ENCODE data around the gene ZNF641. TPM values are rescaled to one million over a fixed set of nuclear protein-coding genes. Genes with fewer than 3 reads are reported as not detected.
A peak's percentile ranks its signal among the peaks of the same experiment; 100 is the strongest.

ZNF641 gene
- total RNA-seq (2021; ENCODE audit: unreplicated experiment), result 12.1 TPM
- polyA plus RNA-seq (2012), result 5.4 and 5.9 TPM in 2 replicates
- Bru-seq, nascent RNA, result percentile 69 among the genes with signal in this experiment
- percentile 79 among the genes with signal in this experiment for BruChase-seq, experiment 1, labeled RNA remaining after a 6-hour chase
- BruChase-seq, experiment 2, labeled RNA remaining after a 2-hour chase, result percentile 82 among the genes with signal in this experiment
- long read RNA-seq, transcript ZNF641-205 (6 exons, 1,823 nt), result major isoform, 7 of 9 reads
- long read RNA-seq, partial matches to known transcripts, result 0 of 9 reads
- long read RNA-seq, other reads (novel, unspliced or antisense), result 2 of 9 reads

DNA sequence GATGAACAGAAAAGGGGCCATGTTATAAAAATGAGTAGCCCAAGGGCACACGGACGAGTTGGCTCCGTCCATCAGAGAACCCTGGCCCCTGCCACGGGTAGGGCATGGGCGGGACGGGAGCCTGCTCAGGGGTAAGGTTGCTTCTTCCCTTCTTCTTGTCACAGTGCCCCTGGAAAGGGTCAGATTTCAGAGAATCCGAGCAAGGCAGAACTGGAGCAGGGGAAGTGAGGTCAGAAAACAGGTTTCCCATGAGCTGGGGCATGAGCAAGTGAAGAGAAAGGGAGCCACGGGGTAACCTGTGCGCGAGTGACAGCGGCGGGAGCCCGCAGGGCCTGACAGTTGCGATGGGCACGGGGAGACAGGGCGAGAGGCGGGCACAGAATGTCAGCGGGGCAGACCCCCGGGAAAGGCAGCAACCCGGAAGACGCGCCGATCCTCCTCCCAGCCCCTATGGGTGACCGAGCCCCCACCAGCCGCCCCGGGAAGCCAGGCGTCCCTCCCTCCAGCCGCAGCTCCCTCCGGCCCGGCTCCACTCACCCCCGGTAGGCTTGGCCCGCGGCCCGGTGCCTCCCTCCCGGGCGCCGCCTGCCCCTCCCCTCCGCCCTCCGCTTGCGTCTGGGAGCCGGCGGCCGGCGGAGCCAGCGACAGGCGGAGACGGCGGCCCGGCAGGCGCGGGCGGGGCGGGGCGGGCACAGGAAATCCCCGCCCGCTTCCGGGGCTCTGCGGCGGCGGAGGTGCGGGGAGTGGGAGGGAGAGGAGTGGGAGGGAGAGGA, at the start of gene ZNF641:
Gene ZNF641, minus strand, starts transcription at position 671 of the 773 bp plus-strand sequence. CDS start 2,829 bp downstream, outside the sequence.
- no peaks in the 10 kb centered on the region for H3K27me3 ChIP-seq (ENCODE audit: insufficient read depth, low read length)
- CTCF ChIA-PET, result no interaction called here
- H3K79me2 ChIP-seq (ENCODE audit: insufficient read depth, low read length), result no peaks in the 10 kb centered on the region
- no peaks in the 10 kb centered on the region for H3K9me2 ChIP-seq (ENCODE audit: insufficient read depth)
- no peak for DNase-seq (ENCODE audit: low read depth, low spot score)
- POLR2A ChIA-PET, result no interaction called here
- peak within 1 kb of the TSS; percentile 71 to 92 for H3K4me3 ChIP-seq (replicated peaks in 1 of 2; ENCODE audit: low read depth in 1 of 2, low read length in 2 of 2)
- peak within 1 kb of the TSS; percentile 46 for H3K27ac ChIP-seq (ENCODE audit: low read depth, low read length)
- H2AFZ ChIP-seq (ENCODE audit: low read depth, low read length, poor library complexity, severe bottlenecking), result peak within 1 kb of the TSS; percentile 97
- TF ChIP-seq POLR2AphosphoS5 (IDR thresholded peaks at IDR 0.05; ENCODE audit: low read depth, low read length) (peak; percentile 51; the same call in 1 of the 2 replicates), TCF7L2 (IDR thresholded peaks at IDR 0.05; ENCODE audit: borderline replicate concordance, extremely low read depth, insufficient read depth, insufficient read length) (peak; percentile 35), ZFX (IDR thresholded peaks at IDR 0.05) (no peak), CEBPB (IDR thresholded peaks at IDR 0.05; ENCODE audit: low read depth) (no peak), EZH2 (IDR thresholded peaks at IDR 0.05) (no peak), POLR2A (IDR thresholded peaks at IDR 0.05; ENCODE audit: borderline replicate concordance, extremely low read depth, insufficient read depth, insufficient read length) (peak; percentile 49), ELF1 (IDR thresholded peaks at IDR 0.05; ENCODE audit: borderline replicate concordance, low read depth) (peak; percentile 10; the same call in 1 of the 2 replicates), ZNF274 (IDR thresholded peaks at IDR 0.05; ENCODE audit: low read depth, low read length) (no peak), CBX3 (IDR thresholded peaks at IDR 0.05; ENCODE audit: low read depth) (no peak)
- TF ChIP-seq, protein P1, sequence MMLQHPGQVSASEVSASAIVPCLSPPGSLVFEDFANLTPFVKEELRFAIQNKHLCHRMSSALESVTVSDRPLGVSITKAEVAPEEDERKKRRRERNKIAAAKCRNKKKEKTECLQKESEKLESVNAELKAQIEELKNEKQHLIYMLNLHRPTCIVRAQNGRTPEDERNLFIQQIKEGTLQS (IDR thresholded peaks at IDR 0.05), result no peak
- TF ChIP-seq, protein P2, sequence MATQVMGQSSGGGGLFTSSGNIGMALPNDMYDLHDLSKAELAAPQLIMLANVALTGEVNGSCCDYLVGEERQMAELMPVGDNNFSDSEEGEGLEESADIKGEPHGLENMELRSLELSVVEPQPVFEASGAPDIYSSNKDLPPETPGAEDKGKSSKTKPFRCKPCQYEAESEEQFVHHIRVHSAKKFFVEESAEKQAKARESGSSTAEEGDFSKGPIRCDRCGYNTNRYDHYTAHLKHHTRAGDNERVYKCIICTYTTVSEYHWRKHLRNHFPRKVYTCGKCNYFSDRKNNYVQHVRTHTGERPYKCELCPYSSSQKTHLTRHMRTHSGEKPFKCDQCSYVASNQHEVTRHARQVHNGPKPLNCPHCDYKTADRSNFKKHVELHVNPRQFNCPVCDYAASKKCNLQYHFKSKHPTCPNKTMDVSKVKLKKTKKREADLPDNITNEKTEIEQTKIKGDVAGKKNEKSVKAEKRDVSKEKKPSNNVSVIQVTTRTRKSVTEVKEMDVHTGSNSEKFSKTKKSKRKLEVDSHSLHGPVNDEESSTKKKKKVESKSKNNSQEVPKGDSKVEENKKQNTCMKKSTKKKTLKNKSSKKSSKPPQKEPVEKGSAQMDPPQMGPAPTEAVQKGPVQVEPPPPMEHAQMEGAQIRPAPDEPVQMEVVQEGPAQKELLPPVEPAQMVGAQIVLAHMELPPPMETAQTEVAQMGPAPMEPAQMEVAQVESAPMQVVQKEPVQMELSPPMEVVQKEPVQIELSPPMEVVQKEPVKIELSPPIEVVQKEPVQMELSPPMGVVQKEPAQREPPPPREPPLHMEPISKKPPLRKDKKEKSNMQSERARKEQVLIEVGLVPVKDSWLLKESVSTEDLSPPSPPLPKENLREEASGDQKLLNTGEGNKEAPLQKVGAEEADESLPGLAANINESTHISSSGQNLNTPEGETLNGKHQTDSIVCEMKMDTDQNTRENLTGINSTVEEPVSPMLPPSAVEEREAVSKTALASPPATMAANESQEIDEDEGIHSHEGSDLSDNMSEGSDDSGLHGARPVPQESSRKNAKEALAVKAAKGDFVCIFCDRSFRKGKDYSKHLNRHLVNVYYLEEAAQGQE (IDR thresholded peaks at IDR 0.05; ENCODE audit: low read depth), result no peak
- H3K4me2 ChIP-seq (ENCODE audit: low read length), result peak within 1 kb of the TSS; percentile 98
- ATAC-seq, result peak; percentile 92
- RAD21 ChIA-PET (ENCODE audit: low non-redundant PET in 1 of 2, low total read pairs in 2 of 2, uncharacterized antibody in 2 of 2, unreplicated experiment in 2 of 2), result no interaction called here
- H3K9me3 ChIP-seq (ENCODE audit: control insufficient read depth in 1 of 2, insufficient read depth in 1 of 2, low read depth in 1 of 2, low read length in 2 of 2), result no peaks in the 10 kb centered on the region
- peaks cover 4 to 8% of the 10 kb centered on the region in 2 experiments; a peak in 3 of 4 replicates for H3K36me3 ChIP-seq (ENCODE audit: control insufficient read depth in 1 of 2, insufficient read depth in 2 of 2, low read length in 2 of 2)
- peak within 1 kb of the TSS; percentile 66 for H3K9ac ChIP-seq (ENCODE audit: low read length)
- no peaks in the 10 kb centered on the region for H4K20me1 ChIP-seq (ENCODE audit: insufficient read depth)
- peaks cover 8 to 18% of the 10 kb centered on the region in 2 experiments for H3K4me1 ChIP-seq (ENCODE audit: control insufficient read depth in 1 of 2, insufficient read depth in 2 of 2, low read length in 2 of 2)
- no TSS peak for BruUV-seq (replicated peaks)
- intact Hi-C loops (cut with micrococcal nuclease), result loop anchor here (5.0 kb wide), 1 partner anchor 153 kb away; no protein-coding TSS in a partner anchor
